Panc1 (cell line): Measurements from ENCODE around the gene ZNF791. TPM values are rescaled to one million over a fixed set of nuclear protein-coding genes. Genes with fewer than 3 reads are reported as not detected.

Source experiments
- ATAC-seq: fragments of 200-7000 bp; cut with Tn5 transposase; 2 replicates; pipeline ENCODE4 v1.9.1; 2020; ENCODE audit warnings: mild to moderate bottlenecking, moderate library complexity
- BruUV-seq: library from RNA; stranded (reverse); fragments of 400-500 nt; replicated peaks from 2 replicates; lab custom pipeline; 2021; lab: Mats Ljungman, UMichigan
- CTCF ChIA-PET: fragments of 300-600 bp; sonication (Branson Sonifier 250); formaldehyde crosslinking; loops from one replicate; lab custom pipeline; 2022; ENCODE audit warnings: antibody characterized with exemption; lab: Charles Lee
- POLR2A ChIA-PET: fragments of 300-600 bp; sonication (Branson Sonifier 250); formaldehyde crosslinking; loops from one replicate; lab custom pipeline; 2022; ENCODE audit warnings: antibody characterized with exemption; lab: Charles Lee
- DNase-seq: peaks from one replicate; pipeline ENCODE4 v3.0.0-alpha.2; 2010; ENCODE audit warnings: low read depth, low spot score
- H3K27ac ChIP-seq: 2 replicates; pipeline ENCODE4 v1.5.1; 2011; ENCODE audit warnings: mild to moderate bottlenecking, low read length, inconsistent platforms
- H3K27me3 ChIP-seq: fragments of 200-500 bp; sonication (Bioruptor generic); 2 replicates; pipeline ENCODE4 v1.6.0; 2014; ENCODE audit warnings: low read length, inconsistent platforms; ENCODE audit not compliant: control insufficient read depth, insufficient read depth
- H3K36me3 ChIP-seq: fragments of 200-500 bp; sonication (Bioruptor generic); 2 replicates; pipeline ENCODE4 v1.5.1; 2014; ENCODE audit warnings: inconsistent platforms, mild to moderate bottlenecking, low read length, moderate library complexity; ENCODE audit not compliant: control insufficient read depth, insufficient read depth
- H3K4me1 ChIP-seq: 2 replicates; pipeline ENCODE4 v1.5.1; 2011; ENCODE audit warnings: inconsistent platforms, mild to moderate bottlenecking, low read length, moderate library complexity; ENCODE audit not compliant: control insufficient read depth, insufficient read depth
- H3K4me3 ChIP-seq, 2 experiments: 2 replicates each; pipeline ENCODE4 v1.5.1; 2011 to 2012; ENCODE audit warnings: low read depth in 2 of 2, low read length in 2 of 2, mild to moderate bottlenecking in 2 of 2, inconsistent platforms in 1 of 2, moderate library complexity in 1 of 2
- H3K9me3 ChIP-seq: fragments of 200-500 bp; sonication (Bioruptor generic); 2 replicates; pipeline ENCODE4 v1.5.1; 2014; ENCODE audit warnings: low read depth, mild to moderate bottlenecking, inconsistent platforms, low read length, moderate library complexity; ENCODE audit not compliant: control insufficient read depth, insufficient read depth
- POLR2AphosphoS5 ChIP-seq: IDR thresholded peaks from 2 replicates; pipeline ENCODE4 v1.6.1; 2012; ENCODE audit warnings: mild to moderate bottlenecking, low read depth, low read length, moderate library complexity
- SIN3A ChIP-seq: IDR thresholded peaks from 2 replicates; pipeline ENCODE4 v1.6.1; 2012; ENCODE audit warnings: low read depth, mild to moderate bottlenecking, low read length, moderate library complexity, borderline replicate concordance; ENCODE audit not compliant: insufficient read depth
- TCF7L2 ChIP-seq: IDR thresholded peaks from 2 replicates; pipeline ENCODE4 v1.6.1; 2011; ENCODE audit warnings: mild to moderate bottlenecking, low read depth, low read length, inconsistent platforms
- in situ Hi-C: cut with HindIII; loops from 2 replicates; pipeline ENCODE4 v1.10.0; 2016; ENCODE audit warnings: low sequenced_read_pairs, low pct_unique_long_range_greater_than_20kb
- intact Hi-C: fragments of 100-400 bp; cut with micrococcal nuclease; formaldehyde crosslinking; loops from one replicate; pipeline ENCODE4 v1.10.0; 2022; ENCODE audit not compliant: unreplicated experiment
- total RNA-seq: library from RNA; stranded (reverse); gene quantifications from one replicate; pipeline ENCODE4 v1.2.1, GENCODE V29; 2021; ENCODE audit not compliant: unreplicated experiment
- TF ChIP-seq, protein P1 (sequence below): fragments of 450-650 bp; IDR thresholded peaks from 2 replicates; pipeline ENCODE4 v1.5.1; 2017; ENCODE audit warnings: mild to moderate bottlenecking
- TF ChIP-seq, protein P2 (sequence below), 2 experiments: IDR thresholded peaks; 2 replicates each; pipeline ENCODE4 v1.6.1; 2011 to 2012; ENCODE audit warnings: low read depth in 2 of 2, control low read depth in 1 of 2, low read length in 1 of 2, mild to moderate bottlenecking in 1 of 2, moderate library complexity in 1 of 2; ENCODE audit not compliant: insufficient read depth in 1 of 2

ZNF791 gene
- total RNA-seq, 1 experiment from 2014 or later: 19.0 TPM

- H3K27me3 ChIP-seq: no peaks in the 10 kb centered on the region
- DNase-seq (no peak), ATAC-seq (no peak)
- no peak overlapping the region for H3K4me3 ChIP-seq
- BruUV-seq: no TSS peak
- H3K9me3 ChIP-seq: peaks cover 19% of the 10 kb centered on the region; the same call in 1 of the 2 replicates
- intact Hi-C loops (no loop called here), in situ Hi-C loops (no loop called here)
- no peak for TF ChIP-seq SIN3A
- TF ChIP-seq, protein P1, sequence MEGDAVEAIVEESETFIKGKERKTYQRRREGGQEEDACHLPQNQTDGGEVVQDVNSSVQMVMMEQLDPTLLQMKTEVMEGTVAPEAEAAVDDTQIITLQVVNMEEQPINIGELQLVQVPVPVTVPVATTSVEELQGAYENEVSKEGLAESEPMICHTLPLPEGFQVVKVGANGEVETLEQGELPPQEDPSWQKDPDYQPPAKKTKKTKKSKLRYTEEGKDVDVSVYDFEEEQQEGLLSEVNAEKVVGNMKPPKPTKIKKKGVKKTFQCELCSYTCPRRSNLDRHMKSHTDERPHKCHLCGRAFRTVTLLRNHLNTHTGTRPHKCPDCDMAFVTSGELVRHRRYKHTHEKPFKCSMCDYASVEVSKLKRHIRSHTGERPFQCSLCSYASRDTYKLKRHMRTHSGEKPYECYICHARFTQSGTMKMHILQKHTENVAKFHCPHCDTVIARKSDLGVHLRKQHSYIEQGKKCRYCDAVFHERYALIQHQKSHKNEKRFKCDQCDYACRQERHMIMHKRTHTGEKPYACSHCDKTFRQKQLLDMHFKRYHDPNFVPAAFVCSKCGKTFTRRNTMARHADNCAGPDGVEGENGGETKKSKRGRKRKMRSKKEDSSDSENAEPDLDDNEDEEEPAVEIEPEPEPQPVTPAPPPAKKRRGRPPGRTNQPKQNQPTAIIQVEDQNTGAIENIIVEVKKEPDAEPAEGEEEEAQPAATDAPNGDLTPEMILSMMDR: no peak
- TF ChIP-seq TCF7L2: no peak
- TF ChIP-seq POLR2AphosphoS5: no peak
- TF ChIP-seq, protein P2, sequence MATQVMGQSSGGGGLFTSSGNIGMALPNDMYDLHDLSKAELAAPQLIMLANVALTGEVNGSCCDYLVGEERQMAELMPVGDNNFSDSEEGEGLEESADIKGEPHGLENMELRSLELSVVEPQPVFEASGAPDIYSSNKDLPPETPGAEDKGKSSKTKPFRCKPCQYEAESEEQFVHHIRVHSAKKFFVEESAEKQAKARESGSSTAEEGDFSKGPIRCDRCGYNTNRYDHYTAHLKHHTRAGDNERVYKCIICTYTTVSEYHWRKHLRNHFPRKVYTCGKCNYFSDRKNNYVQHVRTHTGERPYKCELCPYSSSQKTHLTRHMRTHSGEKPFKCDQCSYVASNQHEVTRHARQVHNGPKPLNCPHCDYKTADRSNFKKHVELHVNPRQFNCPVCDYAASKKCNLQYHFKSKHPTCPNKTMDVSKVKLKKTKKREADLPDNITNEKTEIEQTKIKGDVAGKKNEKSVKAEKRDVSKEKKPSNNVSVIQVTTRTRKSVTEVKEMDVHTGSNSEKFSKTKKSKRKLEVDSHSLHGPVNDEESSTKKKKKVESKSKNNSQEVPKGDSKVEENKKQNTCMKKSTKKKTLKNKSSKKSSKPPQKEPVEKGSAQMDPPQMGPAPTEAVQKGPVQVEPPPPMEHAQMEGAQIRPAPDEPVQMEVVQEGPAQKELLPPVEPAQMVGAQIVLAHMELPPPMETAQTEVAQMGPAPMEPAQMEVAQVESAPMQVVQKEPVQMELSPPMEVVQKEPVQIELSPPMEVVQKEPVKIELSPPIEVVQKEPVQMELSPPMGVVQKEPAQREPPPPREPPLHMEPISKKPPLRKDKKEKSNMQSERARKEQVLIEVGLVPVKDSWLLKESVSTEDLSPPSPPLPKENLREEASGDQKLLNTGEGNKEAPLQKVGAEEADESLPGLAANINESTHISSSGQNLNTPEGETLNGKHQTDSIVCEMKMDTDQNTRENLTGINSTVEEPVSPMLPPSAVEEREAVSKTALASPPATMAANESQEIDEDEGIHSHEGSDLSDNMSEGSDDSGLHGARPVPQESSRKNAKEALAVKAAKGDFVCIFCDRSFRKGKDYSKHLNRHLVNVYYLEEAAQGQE (IDR thresholded peaks at IDR 0.05; ENCODE audit: insufficient read depth in 1 of 2, low read depth in 2 of 2, low read length in 1 of 2): no peak
- no peak overlapping the region for H3K27ac ChIP-seq
- no peaks in the 10 kb centered on the region for H3K36me3 ChIP-seq
- CTCF ChIA-PET: no interaction called here
- no peaks in the 10 kb centered on the region for H3K4me1 ChIP-seq
- POLR2A ChIA-PET: no interaction called here
These were observed 29.6 kb upstream of the ZNF791 start for GRCh38 chr19:12581100-12581499.

GRCh38 chr19:12596485-12596884 lies 14.2 kb upstream of the ZNF791 start:
- Histone ChIP-seq H3K4me3 (no peak overlapping the region), H3K36me3 (no peaks in the 10 kb centered on the region), H3K27me3 (no peaks in the 10 kb centered on the region), H3K27ac (no peak overlapping the region), H3K9me3 (no peaks in the 10 kb centered on the region), H3K4me1 (no peaks in the 10 kb centered on the region)
- TF ChIP-seq, protein P2 (IDR thresholded peaks at IDR 0.05; ENCODE audit: insufficient read depth in 1 of 2, low read depth in 2 of 2, low read length in 1 of 2): no peak
- TF ChIP-seq TCF7L2: no peak
- TF ChIP-seq, protein P1: no peak
- TF ChIP-seq POLR2AphosphoS5: no peak
- TF ChIP-seq SIN3A: no peak
- intact Hi-C loops: no loop called here
- DNase-seq (no peak), ATAC-seq (no peak)
- ChIA-PET POLR2A (no interaction called here), CTCF (no interaction called here)
- in situ Hi-C loops: no loop called here
- no TSS peak for BruUV-seq
